Fibroblast of peridontal ligament (primary cell): Measurements from ENCODE around the gene ETV1.
A peak's percentile ranks its signal among the peaks of the same experiment; 100 is the strongest.
"Not testable (repeated sequence)": the region's sequence is repeated elsewhere in the genome, so short reads cannot be mapped to it uniquely, and the experiment has no call there.

Experiments used
- DNase-seq: peaks from one replicate; pipeline ENCODE4 v3.0.0-alpha.2; 2010; ENCODE audit errors: extremely low read depth

ETV1 gene

GRCh38 chr7:13932131-13932530 is 57.3 kb downstream of the ETV1 start:
- no peak for DNase-seq

GRCh38 chr7:13921062-13921461 is 68.4 kb downstream of the ETV1 start:
- no peak for DNase-seq

- DNase-seq, result peak; percentile 100
Observed at GRCh38 chr7:13920053-13920697, 69.3 kb downstream of the ETV1 start.

GRCh38 chr7:13918333-13918732 is 71.1 kb downstream of the ETV1 start:
- DNase-seq, result not testable (repeated sequence)

GRCh38 chr7:13917103-13917502 is 72.4 kb downstream of the ETV1 start:
- not testable (repeated sequence) for DNase-seq

- no peak for DNase-seq
Observed at GRCh38 chr7:13915891-13916290, 73.6 kb downstream of the ETV1 start.

- DNase-seq, result no peak
Observed at GRCh38 chr7:13912715-13913278, 76.7 kb downstream of the ETV1 start.

GRCh38 chr7:13911909-13912308 is 77.6 kb downstream of the ETV1 start:
- no peak for DNase-seq

GRCh38 chr7:13910805-13911551 is 78.5 kb downstream of the ETV1 start:
- DNase-seq, result no peak

- no peak for DNase-seq
Observed at GRCh38 chr7:13908667-13909397, 80.6 kb downstream of the ETV1 start.

GRCh38 chr7:13907831-13908230 is 81.6 kb downstream of the ETV1 start:
- no peak for DNase-seq

- DNase-seq, result peak; percentile 81
Observed at GRCh38 chr7:13904689-13905088, 84.8 kb downstream of the ETV1 start.

- peak; percentile 92 for DNase-seq
Observed at GRCh38 chr7:13904007-13904406, 85.5 kb downstream of the ETV1 start.

GRCh38 chr7:13901577-13901976 is 87.9 kb downstream of the ETV1 start:
- no peak for DNase-seq

- no peak for DNase-seq
Observed at GRCh38 chr7:13898957-13899670, 90.4 kb downstream of the ETV1 start.

GRCh38 chr7:13897819-13898218 is 91.6 kb downstream of the ETV1 start:
- DNase-seq, result peak; percentile 63

GRCh38 chr7:13894954-13895353 is 94.5 kb downstream of the ETV1 start:
- DNase-seq, result no peak

- no peak for DNase-seq
Observed at GRCh38 chr7:13894377-13894776, 95.1 kb downstream of the ETV1 start.

- no peak for DNase-seq
Observed at GRCh38 chr7:13890793-13891192, 98.7 kb downstream of the ETV1 start.

GRCh38 chr7:13886356-13886755 is 103.1 kb downstream of the ETV1 start:
- DNase-seq, result no peak

GRCh38 chr7:13882051-13882450 is 107.4 kb downstream of the ETV1 start:
- no peak for DNase-seq

GRCh38 chr7:13880789-13881188 is 108.7 kb downstream of the ETV1 start:
- peak; percentile 51 for DNase-seq
